ENCODE measurements around the gene MED13L. TPM values are rescaled to one million over a fixed set of nuclear protein-coding genes. Genes with fewer than 3 reads are reported as not detected.

Gene MED13L
- total and polyA plus RNA-seq, 2 donors (not counting 3 experiments of a cell fraction or from before 2014, with no cell fraction given) = 27.4 to 93.6 TPM

DNA sequence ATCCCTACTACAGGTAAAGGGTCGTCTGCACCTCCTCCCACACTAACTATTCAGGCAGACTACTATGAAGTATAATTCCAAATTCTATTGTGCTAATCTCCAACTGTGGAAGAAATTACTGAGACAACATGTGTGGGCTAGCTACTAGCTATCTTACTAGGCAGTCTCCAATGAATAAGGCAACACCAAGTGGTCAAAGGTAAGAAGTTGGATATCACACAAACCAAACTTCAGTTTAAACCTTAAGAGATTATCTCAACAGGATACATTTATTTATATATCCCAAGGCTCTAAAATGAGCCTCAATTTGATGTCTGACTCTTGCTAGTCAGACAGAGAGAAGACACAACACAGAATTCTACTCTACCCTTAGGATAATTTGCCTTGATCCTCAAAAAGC lies 14.1 kb downstream of the MED13L start:
- Histone ChIP-seq H3K4me3 (replicated peaks in 1 of 3; ENCODE audit: insufficient read depth in 1 of 3, low read depth in 1 of 3, low read length in 3 of 3) (no peak overlapping the region), H3K4me2 (ENCODE audit: insufficient read depth, low read length) (no peak overlapping the region), H2AFZ (ENCODE audit: low read depth, low read length) (no peak overlapping the region), H3K27ac (ENCODE audit: insufficient read depth, low read depth, low read length) (no peak overlapping the region), H3K4me1 (ENCODE audit: control insufficient read depth, extremely low read depth, insufficient read depth, low read length) (peaks cover 13% of the 10 kb centered on the region), H3K9me1 (replicated peaks; ENCODE audit: control insufficient read depth, extremely low read depth, insufficient read depth, low read length) (no peaks in the 10 kb centered on the region), H3K36me3 (ENCODE audit: control insufficient read depth in 2 of 2, extremely low read depth in 1 of 2, insufficient read depth in 2 of 2, low read length in 2 of 2) (no peaks in the 10 kb centered on the region), H3K27me3 (ENCODE audit: control insufficient read depth in 2 of 2, insufficient read depth in 2 of 2, low read length in 2 of 2) (no peaks in the 10 kb centered on the region), H3K9me3 (replicated peaks; ENCODE audit: control insufficient read depth, insufficient read depth, low read length) (no peaks in the 10 kb centered on the region), H3K9ac (replicated peaks; ENCODE audit: extremely low read depth, insufficient read depth, low read length) (no peak overlapping the region), H4K20me1 (replicated peaks; ENCODE audit: control insufficient read depth, extremely low read depth, insufficient read depth, low read length) (peaks cover 27% of the 10 kb centered on the region), H3K79me2 (ENCODE audit: control insufficient read depth, insufficient read depth, low read length) (peaks cover 90% of the 10 kb centered on the region)
- intact Hi-C loops (cut with micrococcal nuclease) (no loop called here), dilution Hi-C loops (cut with MboI; ENCODE audit: extremely low pct_ligation_motif_present, low sequenced_read_pairs) (no loop called here)
- no TSS peak for BruUV-seq (replicated peaks)
- FAIRE-seq = no peak
- CTCF ChIA-PET = interaction anchor here (0.9 to 1.9 kb wide), 3 partner anchors 12 to 264 kb away, joined by 3 to 5 read pairs (median 5); no protein-coding TSS in a partner anchor
- DNase-seq (ENCODE audit: low read depth, low spot score) = no peak
- POLR2A ChIA-PET = no interaction called here
- no peak for TF ChIP-seq JUN (IDR thresholded peaks at IDR 0.05; ENCODE audit: borderline replicate concordance, insufficient read depth, insufficient read length, low read depth)
- TF ChIP-seq POLR2AphosphoS5 (IDR thresholded peaks at IDR 0.05; ENCODE audit: insufficient read depth, low read depth, low read length) = no peak
- TF ChIP-seq GATA2 (IDR thresholded peaks at IDR 0.05; ENCODE audit: insufficient read depth, insufficient read length, low read depth, low read length) = no peak
- TF ChIP-seq, protein P1, sequence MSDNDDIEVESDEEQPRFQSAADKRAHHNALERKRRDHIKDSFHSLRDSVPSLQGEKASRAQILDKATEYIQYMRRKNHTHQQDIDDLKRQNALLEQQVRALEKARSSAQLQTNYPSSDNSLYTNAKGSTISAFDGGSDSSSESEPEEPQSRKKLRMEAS (IDR thresholded peaks at IDR 0.05; ENCODE audit: insufficient read depth, insufficient read length) = no peak
- TF ChIP-seq POLR2A (IDR thresholded peaks at IDR 0.05; ENCODE audit: low read depth, low read length) = no peak
- TF ChIP-seq MYC (IDR thresholded peaks at IDR 0.05; ENCODE audit: low read depth, low read length) = no peak
- TF ChIP-seq, protein P2, sequence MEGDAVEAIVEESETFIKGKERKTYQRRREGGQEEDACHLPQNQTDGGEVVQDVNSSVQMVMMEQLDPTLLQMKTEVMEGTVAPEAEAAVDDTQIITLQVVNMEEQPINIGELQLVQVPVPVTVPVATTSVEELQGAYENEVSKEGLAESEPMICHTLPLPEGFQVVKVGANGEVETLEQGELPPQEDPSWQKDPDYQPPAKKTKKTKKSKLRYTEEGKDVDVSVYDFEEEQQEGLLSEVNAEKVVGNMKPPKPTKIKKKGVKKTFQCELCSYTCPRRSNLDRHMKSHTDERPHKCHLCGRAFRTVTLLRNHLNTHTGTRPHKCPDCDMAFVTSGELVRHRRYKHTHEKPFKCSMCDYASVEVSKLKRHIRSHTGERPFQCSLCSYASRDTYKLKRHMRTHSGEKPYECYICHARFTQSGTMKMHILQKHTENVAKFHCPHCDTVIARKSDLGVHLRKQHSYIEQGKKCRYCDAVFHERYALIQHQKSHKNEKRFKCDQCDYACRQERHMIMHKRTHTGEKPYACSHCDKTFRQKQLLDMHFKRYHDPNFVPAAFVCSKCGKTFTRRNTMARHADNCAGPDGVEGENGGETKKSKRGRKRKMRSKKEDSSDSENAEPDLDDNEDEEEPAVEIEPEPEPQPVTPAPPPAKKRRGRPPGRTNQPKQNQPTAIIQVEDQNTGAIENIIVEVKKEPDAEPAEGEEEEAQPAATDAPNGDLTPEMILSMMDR (IDR thresholded peaks at IDR 0.05; ENCODE audit: extremely low read depth in 1 of 2, insufficient read depth in 1 of 2, low read depth in 1 of 2, low read length in 2 of 2) = no peak
- TF ChIP-seq FOS (IDR thresholded peaks at IDR 0.05; ENCODE audit: borderline replicate concordance, insufficient read depth, low read length) = no peak
- TF ChIP-seq EZH2 (IDR thresholded peaks at IDR 0.05; ENCODE audit: borderline replicate concordance, low read depth, low read length, severe bottlenecking) = no peak
